HepG2 (cell line): ENCODE measurements around the gene ARVCF. TPM values are rescaled to one million over a fixed set of nuclear protein-coding genes. Genes with fewer than 3 reads are reported as not detected.
A peak's percentile ranks its signal among the peaks of the same experiment; 100 is the strongest.

Experiments used
- GLI4 ChIP-seq: sonication (generic); formaldehyde crosslinking; IDR thresholded peaks from 2 replicates; pipeline ENCODE4 v1.5.1; 2020; ENCODE audit warnings: missing genetic modification reagents, mild to moderate bottlenecking, moderate library complexity, borderline replicate concordance
- MIER2 ChIP-seq: IDR thresholded peaks from 2 replicates; pipeline ENCODE4 v1.6.1; 2016; ENCODE audit warnings: missing biosample characterization, missing genetic modification reagents
- MTA3 ChIP-seq: sonication (generic); formaldehyde crosslinking; IDR thresholded peaks from 2 replicates; pipeline ENCODE4 v1.4.0; 2020; ENCODE audit warnings: missing genetic modification reagents
- PRPF4 ChIP-seq: fragments of 200-400 bp; formaldehyde crosslinking; IDR thresholded peaks from 2 replicates; pipeline ENCODE4 v1.6.1; 2016; ENCODE audit warnings: low read length, low read depth; ENCODE audit not compliant: poor library complexity, severe bottlenecking
- SRSF9 ChIP-seq: fragments of 200-400 bp; formaldehyde crosslinking; IDR thresholded peaks from 2 replicates; pipeline ENCODE4 v1.6.1; 2018; ENCODE audit warnings: borderline replicate concordance, mild to moderate bottlenecking, low read depth, low read length; ENCODE audit not compliant: insufficient read depth, poor library complexity, severe bottlenecking
- TAF1 ChIP-seq: sonication (generic); formaldehyde crosslinking; IDR thresholded peaks from 2 replicates; pipeline ENCODE4 v1.4.0; 2020; ENCODE audit warnings: missing genetic modification reagents
- U2AF1 ChIP-seq: fragments of 200-400 bp; formaldehyde crosslinking; optimal IDR thresholded peaks from 2 replicates; pipeline ENCODE3; 2017; ENCODE audit warnings: mild to moderate bottlenecking, low read depth, low read length
- ZC3H4 ChIP-seq: sonication (generic); formaldehyde crosslinking; IDR thresholded peaks from 2 replicates; pipeline ENCODE4 v1.4.0; 2020; ENCODE audit warnings: missing genetic modification reagents, borderline replicate concordance
- ZNF207 ChIP-seq: fragments of 450-650 bp; IDR thresholded peaks from 2 replicates; pipeline ENCODE4 v1.6.1; 2016; ENCODE audit warnings: antibody characterized with exemption, borderline replicate concordance
- ZNF329 ChIP-seq: sonication (generic); formaldehyde crosslinking; IDR thresholded peaks from 2 replicates; pipeline ENCODE4 v1.9.0; 2021; ENCODE audit warnings: low read depth, mild to moderate bottlenecking, missing genetic modification reagents
- ZNF33A ChIP-seq: sonication (generic); formaldehyde crosslinking; IDR thresholded peaks from 2 replicates; pipeline ENCODE4 v1.5.1; 2020; ENCODE audit warnings: missing genetic modification reagents, mild to moderate bottlenecking, moderate library complexity, borderline replicate concordance
- ZNF431 ChIP-seq: sonication (generic); formaldehyde crosslinking; IDR thresholded peaks from 2 replicates; pipeline ENCODE4 v1.9.0; 2022; ENCODE audit warnings: missing genetic modification reagents, low read depth, mild to moderate bottlenecking, borderline replicate concordance
- ZNF496 ChIP-seq: sonication (generic); formaldehyde crosslinking; IDR thresholded peaks from 2 replicates; pipeline ENCODE4 v1.8.1; 2023; ENCODE audit warnings: mild to moderate bottlenecking, moderate library complexity, missing genetic modification reagents; ENCODE audit not compliant: insufficient replicate concordance
- ZNF879 ChIP-seq: sonication (generic); formaldehyde crosslinking; IDR thresholded peaks from 2 replicates; pipeline ENCODE4 v1.8.1; 2023; ENCODE audit warnings: missing genetic modification reagents
- polyA plus RNA-seq, 8 experiments: library from polyadenylated mRNA; depleted of rRNA in 3 of 8; stranded (reverse) in 7 of 8; unstranded in 1 of 8; fragments of >200 nt; fragmentation: Illumina TruSeq in 4 of 8; extraction: Trizol in 4 of 8; gene quantifications; 2 replicates each; pipeline versions ENCODE4 v1.2.1 to v1.2.3, GENCODE V29; 2011 to 2016; ENCODE audit warnings: low read depth in 4 of 8, missing spikeins in 1 of 8, mixed read lengths in 1 of 8; ENCODE audit not compliant: insufficient read depth in 1 of 8
- total RNA-seq, 5 experiments: library from RNA; depleted of rRNA; stranded (reverse); fragments of >200 nt; fragmentation: Illumina TruSeq; extraction: Trizol; gene quantifications; 2 replicates each; pipeline ENCODE4 v1.2.3, GENCODE V29; 2016; ENCODE audit warnings: low read depth in 1 of 5
- TF ChIP-seq, protein P1 (sequence below): sonication (generic); formaldehyde crosslinking; IDR thresholded peaks from 2 replicates; pipeline ENCODE4 v1.5.1; 2020; ENCODE audit warnings: missing genetic modification reagents, mild to moderate bottlenecking, borderline replicate concordance
- TF ChIP-seq, protein P2 (sequence below): sonication (generic); formaldehyde crosslinking; IDR thresholded peaks from 2 replicates; pipeline ENCODE4 v1.8.0; 2023; ENCODE audit warnings: mild to moderate bottlenecking, missing genetic modification reagents
- TF ChIP-seq, protein P3 (sequence below): IDR thresholded peaks from 2 replicates; pipeline ENCODE4 v1.6.1; 2016; ENCODE audit warnings: missing compliant biosample characterization, missing genetic modification reagents, borderline replicate concordance
- TF ChIP-seq, protein P4 (sequence below): sonication (generic); formaldehyde crosslinking; IDR thresholded peaks from 2 replicates; pipeline ENCODE4 v1.8.0; 2022; ENCODE audit warnings: mild to moderate bottlenecking, missing genetic modification reagents, moderate library complexity
- TF ChIP-seq, protein P5 (sequence below): sonication (generic); formaldehyde crosslinking; IDR thresholded peaks from 2 replicates; pipeline ENCODE4 v1.5.0; 2020; ENCODE audit warnings: missing genetic modification reagents
- TF ChIP-seq, protein P6 (sequence below): sonication (generic); formaldehyde crosslinking; IDR thresholded peaks from 2 replicates; pipeline ENCODE4 v1.5.0; 2020; ENCODE audit warnings: missing genetic modification reagents, mild to moderate bottlenecking, borderline replicate concordance
- TF ChIP-seq, protein P7 (sequence below): sonication (generic); formaldehyde crosslinking; IDR thresholded peaks from 2 replicates; pipeline ENCODE4 v1.5.0; 2020; ENCODE audit warnings: missing genetic modification reagents

Gene ARVCF
- total and polyA plus RNA-seq, 2 of the 13 experiments (the other 11 are each of a cell fraction or from before 2014, with no cell fraction given): 16.4 to 17.7 TPM

DNA sequence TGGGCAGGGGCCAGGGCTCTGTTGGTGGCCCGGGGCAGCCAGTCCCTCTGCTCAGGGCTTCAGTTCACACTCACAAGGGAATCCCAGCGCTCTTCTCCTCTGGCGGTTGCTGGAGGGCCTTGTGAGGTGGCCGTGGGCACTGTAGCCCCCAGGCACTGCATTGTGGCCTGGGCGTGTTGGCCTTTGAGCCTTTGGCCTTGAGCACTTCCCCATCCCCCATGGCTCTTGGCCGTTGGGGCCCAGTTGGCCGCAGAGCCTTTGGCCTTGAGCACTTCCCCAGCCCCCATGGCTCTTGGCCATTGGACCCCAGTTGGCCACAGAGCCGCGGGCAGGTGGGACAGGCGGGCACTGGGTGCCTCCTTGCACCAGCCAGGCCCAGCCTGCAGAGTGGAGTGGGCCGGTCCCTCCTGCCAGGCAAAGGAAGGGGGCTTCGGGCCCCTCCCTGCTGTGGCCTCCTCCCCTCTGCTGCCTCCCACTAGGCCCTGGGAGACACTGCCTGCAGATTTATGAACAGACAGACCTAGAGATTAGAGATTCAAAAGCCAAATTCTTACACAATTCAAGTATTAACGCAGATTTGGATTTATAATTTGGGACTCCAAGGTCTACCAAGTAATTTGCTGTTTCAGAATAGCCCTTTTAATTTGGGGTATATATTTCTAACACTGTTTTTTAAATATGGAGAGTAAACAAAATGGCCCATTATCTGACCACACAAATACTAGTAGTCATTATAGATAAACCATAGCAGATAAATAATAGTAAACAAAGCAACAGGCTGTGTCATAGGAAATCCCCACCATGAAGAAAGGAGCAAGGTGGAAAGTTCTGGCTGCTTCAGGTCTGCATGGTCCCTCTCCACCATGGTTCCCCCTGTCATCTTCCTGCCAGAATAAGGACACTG is 56.8 kb downstream of the ARVCF start (continued):
- TF ChIP-seq, protein P1, sequence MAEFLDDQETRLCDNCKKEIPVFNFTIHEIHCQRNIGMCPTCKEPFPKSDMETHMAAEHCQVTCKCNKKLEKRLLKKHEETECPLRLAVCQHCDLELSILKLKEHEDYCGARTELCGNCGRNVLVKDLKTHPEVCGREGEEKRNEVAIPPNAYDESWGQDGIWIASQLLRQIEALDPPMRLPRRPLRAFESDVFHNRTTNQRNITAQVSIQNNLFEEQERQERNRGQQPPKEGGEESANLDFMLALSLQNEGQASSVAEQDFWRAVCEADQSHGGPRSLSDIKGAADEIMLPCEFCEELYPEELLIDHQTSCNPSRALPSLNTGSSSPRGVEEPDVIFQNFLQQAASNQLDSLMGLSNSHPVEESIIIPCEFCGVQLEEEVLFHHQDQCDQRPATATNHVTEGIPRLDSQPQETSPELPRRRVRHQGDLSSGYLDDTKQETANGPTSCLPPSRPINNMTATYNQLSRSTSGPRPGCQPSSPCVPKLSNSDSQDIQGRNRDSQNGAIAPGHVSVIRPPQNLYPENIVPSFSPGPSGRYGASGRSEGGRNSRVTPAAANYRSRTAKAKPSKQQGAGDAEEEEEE (CRISPR knock-in tag): no peak
- TF ChIP-seq SRSF9 (no peak), MTA3 (CRISPR knock-in tag) (no peak), ZC3H4 (CRISPR knock-in tag) (peak; percentile 82; the same call in 1 of the 2 replicates), ZNF329 (CRISPR knock-in tag) (no peak), U2AF1 (no peak), GLI4 (CRISPR knock-in tag) (0 out of 2 replicates have a peak, but pooled peaks have one; percentile 25), PRPF4 (no peak), ZNF33A (CRISPR knock-in tag) (no peak), ZNF496 (CRISPR knock-in tag) (no peak), ZNF207 (no peak), ZNF879 (no peak), MIER2 (0 out of 2 replicates have a peak, but pooled peaks have one; percentile 63), ZNF431 (CRISPR knock-in tag) (no peak), TAF1 (CRISPR knock-in tag) (peak; percentile 72)
- TF ChIP-seq, protein P2, sequence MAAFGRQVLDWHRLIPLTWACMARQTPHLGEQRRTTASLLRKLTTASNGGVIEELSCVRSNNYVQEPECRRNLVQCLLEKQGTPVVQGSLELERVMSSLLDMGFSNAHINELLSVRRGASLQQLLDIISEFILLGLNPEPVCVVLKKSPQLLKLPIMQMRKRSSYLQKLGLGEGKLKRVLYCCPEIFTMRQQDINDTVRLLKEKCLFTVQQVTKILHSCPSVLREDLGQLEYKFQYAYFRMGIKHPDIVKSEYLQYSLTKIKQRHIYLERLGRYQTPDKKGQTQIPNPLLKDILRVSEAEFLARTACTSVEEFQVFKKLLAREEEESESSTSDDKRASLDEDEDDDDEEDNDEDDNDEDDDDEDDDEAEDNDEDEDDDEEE (CRISPR knock-in tag): no peak
- TF ChIP-seq, protein P3, sequence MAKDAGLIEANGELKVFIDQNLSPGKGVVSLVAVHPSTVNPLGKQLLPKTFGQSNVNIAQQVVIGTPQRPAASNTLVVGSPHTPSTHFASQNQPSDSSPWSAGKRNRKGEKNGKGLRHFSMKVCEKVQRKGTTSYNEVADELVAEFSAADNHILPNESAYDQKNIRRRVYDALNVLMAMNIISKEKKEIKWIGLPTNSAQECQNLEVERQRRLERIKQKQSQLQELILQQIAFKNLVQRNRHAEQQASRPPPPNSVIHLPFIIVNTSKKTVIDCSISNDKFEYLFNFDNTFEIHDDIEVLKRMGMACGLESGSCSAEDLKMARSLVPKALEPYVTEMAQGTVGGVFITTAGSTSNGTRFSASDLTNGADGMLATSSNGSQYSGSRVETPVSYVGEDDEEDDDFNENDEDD (CRISPR knock-in tag): no peak
- TF ChIP-seq, protein P4, sequence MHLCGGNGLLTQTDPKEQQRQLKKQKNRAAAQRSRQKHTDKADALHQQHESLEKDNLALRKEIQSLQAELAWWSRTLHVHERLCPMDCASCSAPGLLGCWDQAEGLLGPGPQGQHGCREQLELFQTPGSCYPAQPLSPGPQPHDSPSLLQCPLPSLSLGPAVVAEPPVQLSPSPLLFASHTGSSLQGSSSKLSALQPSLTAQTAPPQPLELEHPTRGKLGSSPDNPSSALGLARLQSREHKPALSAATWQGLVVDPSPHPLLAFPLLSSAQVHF: no peak
- TF ChIP-seq, protein P5, sequence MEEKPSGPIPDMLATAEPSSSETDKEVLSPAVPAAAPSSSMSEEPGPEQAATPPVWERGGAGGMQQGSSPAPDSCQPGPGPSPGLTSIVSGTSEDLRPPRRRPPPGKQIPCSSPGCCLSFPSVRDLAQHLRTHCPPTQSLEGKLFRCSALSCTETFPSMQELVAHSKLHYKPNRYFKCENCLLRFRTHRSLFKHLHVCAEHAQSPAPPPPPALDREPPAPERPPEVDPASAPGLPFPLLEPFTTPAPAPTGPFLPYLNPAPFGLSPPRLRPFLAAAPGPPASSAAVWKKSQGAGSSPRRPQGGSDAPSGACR (CRISPR knock-in tag): no peak; the same call in 1 of the 2 replicates
- TF ChIP-seq, protein P6, sequence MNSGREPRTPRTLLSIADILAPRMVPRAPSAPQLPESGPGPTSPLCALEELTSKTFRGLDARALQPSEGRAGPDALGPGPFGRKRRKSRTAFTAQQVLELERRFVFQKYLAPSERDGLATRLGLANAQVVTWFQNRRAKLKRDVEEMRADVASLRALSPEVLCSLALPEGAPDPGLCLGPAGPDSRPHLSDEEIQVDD (CRISPR knock-in tag): no peak
- TF ChIP-seq, protein P7, sequence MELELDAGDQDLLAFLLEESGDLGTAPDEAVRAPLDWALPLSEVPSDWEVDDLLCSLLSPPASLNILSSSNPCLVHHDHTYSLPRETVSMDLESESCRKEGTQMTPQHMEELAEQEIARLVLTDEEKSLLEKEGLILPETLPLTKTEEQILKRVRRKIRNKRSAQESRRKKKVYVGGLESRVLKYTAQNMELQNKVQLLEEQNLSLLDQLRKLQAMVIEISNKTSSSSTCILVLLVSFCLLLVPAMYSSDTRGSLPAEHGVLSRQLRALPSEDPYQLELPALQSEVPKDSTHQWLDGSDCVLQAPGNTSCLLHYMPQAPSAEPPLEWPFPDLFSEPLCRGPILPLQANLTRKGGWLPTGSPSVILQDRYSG (CRISPR knock-in tag): no peak
